Measurements from ENCODE around the gene SLC25A40. TPM values are rescaled to one million over a fixed set of nuclear protein-coding genes. Genes with fewer than 3 reads are reported as not detected.
"Not testable (repeated sequence)": the region's sequence is repeated elsewhere in the genome, so short reads cannot be mapped to it uniquely, and the experiment has no call there.

SLC25A40 gene
- total RNA-seq, 4 donors from 2014 or later = 8.3 to 16.8 (median 9.9) TPM

DNA sequence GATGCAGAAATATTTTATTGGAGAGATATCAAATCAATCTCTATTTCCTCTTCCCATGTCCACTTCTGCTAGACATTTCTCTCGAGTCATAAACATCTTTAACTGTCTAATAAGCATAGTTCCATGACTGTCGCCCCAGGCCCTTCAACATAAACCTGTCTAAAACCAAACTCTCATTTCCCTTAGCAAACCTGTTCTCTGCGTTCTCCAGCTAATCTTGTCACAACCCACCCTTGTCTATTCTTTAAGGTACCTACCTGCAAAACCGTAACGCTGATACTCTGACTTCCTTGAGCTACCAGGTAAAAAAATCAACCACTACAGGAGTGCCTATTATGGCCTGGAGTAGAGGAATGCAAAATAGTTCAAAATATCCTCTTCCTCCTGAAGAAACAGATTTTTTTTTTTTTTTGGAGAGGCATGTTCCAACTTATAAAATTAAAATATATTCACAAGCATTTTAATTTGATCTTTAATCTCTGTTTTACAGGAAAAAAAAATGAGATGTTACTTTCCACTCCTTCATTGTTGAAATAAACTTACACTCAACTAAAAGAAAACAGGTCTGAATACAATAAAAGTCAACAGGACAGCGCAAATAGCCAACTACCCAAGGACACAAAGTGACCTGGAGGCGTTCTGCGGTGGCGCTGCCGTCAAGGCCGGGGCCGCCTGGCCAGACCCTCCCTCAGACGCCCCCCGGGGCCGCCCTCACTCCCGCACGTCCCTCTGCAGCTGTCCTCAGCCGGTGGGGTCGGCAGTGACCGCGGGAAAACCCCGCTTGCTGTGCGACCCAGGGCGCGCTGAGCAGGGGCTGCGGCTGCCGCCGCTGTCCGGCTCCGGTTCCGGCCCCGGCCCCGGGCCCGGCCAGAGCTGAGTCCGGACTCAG is 765 bp downstream of the SLC25A40 start:
- Histone ChIP-seq H3K27me3 (no peaks in the 10 kb centered on the region), H3K27ac (peak overlapping the region; percentile 90 to 98 (median 97)), H3K4me3 (peak overlapping the region; percentile 82 to 97 (median 88)), H3K36me3 (peaks cover 0 to 11% (median 0%) of the 10 kb centered on the region in 3 donors), H3K9me3 (peaks cover 0 to 11% (median 0%) of the 10 kb centered on the region in 3 donors), H3K4me1 (peaks cover 3 to 46% (median 19%) of the 10 kb centered on the region in 3 donors)
- WGBS, 2 donors = 4 to 7% methylated on average over 6 to 10 of the region's 35 CpGs
- TF ChIP-seq, protein P1, sequence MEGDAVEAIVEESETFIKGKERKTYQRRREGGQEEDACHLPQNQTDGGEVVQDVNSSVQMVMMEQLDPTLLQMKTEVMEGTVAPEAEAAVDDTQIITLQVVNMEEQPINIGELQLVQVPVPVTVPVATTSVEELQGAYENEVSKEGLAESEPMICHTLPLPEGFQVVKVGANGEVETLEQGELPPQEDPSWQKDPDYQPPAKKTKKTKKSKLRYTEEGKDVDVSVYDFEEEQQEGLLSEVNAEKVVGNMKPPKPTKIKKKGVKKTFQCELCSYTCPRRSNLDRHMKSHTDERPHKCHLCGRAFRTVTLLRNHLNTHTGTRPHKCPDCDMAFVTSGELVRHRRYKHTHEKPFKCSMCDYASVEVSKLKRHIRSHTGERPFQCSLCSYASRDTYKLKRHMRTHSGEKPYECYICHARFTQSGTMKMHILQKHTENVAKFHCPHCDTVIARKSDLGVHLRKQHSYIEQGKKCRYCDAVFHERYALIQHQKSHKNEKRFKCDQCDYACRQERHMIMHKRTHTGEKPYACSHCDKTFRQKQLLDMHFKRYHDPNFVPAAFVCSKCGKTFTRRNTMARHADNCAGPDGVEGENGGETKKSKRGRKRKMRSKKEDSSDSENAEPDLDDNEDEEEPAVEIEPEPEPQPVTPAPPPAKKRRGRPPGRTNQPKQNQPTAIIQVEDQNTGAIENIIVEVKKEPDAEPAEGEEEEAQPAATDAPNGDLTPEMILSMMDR (IDR thresholded peaks at IDR 0.05) = no peak
- TF ChIP-seq POLR2A (IDR thresholded peaks at IDR 0.05) = no peak
- intact Hi-C loops (cut with DNase I) = no loop called here
- DNase-seq = no peak

GRCh38 chr7:87874066-87874465 is 2.1 kb downstream of the SLC25A40 start:
- Histone ChIP-seq H3K27me3 (no peaks in the 10 kb centered on the region), H3K4me3 (no peak overlapping the region), H3K4me1 (peaks cover 3 to 41% (median 19%) of the 10 kb centered on the region in 3 donors), H3K36me3 (peaks cover 0 to 15% (median 0%) of the 10 kb centered on the region in 3 donors), H3K9me3 (peaks cover 0 to 13% (median 0%) of the 10 kb centered on the region in 3 donors), H3K27ac (no peak overlapping the region)
- DNase-seq = no peak
- intact Hi-C loops (cut with DNase I) = no loop called here
- TF ChIP-seq POLR2A (IDR thresholded peaks at IDR 0.05) = no peak
- TF ChIP-seq, protein P1 (IDR thresholded peaks at IDR 0.05) = no peak
- WGBS, 2 donors = 50 to 77% methylated on average over 4 of the region's 4 CpGs

DNA sequence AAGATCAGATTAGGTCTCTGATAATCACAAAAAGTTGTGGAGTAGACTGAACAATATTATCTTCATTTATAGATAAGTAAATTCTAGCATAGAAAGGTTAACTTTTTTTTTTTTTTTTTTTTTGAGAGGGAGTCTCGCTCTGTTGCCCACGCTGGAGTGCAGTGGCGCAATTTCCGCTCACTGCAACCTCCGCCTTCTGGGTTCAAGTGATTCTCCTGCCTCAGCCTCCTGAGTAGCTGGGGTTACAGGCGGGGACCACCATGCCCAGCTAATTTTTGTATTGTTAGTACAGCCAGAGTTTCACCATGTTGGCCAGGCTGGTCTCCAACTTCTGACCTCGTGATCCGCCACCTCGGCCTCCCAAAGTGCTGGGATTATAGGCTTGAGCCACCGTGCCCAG is 2.8 kb downstream of the SLC25A40 start:
- H3K4me1 ChIP-seq = peaks cover 3 to 33% (median 14%) of the 10 kb centered on the region in 3 donors
- 93 to 97% methylated on average over 10 of the region's 10 CpGs for WGBS, 2 donors
- peak overlapping the region in 1 of 4 donors; percentile 14 for H3K27ac ChIP-seq
- DNase-seq; H3K27me3 ChIP-seq; intact Hi-C loops (cut with DNase I); H3K4me3 ChIP-seq: not testable (repeated sequence)
- peaks cover 0 to 15% (median 0%) of the 10 kb centered on the region in 3 donors for H3K36me3 ChIP-seq
- H3K9me3 ChIP-seq = peaks cover 0 to 13% (median 0%) of the 10 kb centered on the region in 3 donors

DNA sequence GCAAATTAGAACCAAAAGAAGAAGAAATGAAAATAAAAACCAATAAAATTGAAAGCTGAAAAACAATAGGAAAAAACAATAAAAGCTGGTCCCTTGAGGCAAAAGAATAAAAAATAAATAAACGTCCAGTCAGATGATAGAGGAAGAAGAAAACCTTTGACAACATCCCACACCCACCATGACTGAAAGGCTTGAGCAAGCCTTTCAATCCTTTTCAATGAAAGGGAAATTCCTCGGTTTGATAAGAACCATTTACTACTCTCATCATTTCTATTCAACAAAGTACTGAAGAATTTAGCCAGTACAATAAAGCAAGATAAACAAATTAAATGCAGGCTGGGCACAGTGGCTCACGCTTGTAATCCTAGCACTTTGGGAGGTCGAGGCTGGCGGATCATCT is 3.8 kb downstream of the SLC25A40 start:
- H3K36me3 ChIP-seq = peaks cover 0 to 15% (median 0%) of the 10 kb centered on the region in 3 donors
- H3K9me3 ChIP-seq = peaks cover 0 to 16% (median 5%) of the 10 kb centered on the region in 3 donors
- intact Hi-C loops (cut with DNase I) = no loop called here
- TF ChIP-seq, protein P1 (IDR thresholded peaks at IDR 0.05) = no peak
- no peak for TF ChIP-seq POLR2A (IDR thresholded peaks at IDR 0.05)
- H3K27me3 ChIP-seq = no peaks in the 10 kb centered on the region
- DNase-seq = no peak
- no peak overlapping the region for H3K4me3 ChIP-seq
- no peak overlapping the region for H3K27ac ChIP-seq
- H3K4me1 ChIP-seq = peaks cover 0 to 23% (median 14%) of the 10 kb centered on the region in 3 donors
- WGBS, 2 donors = 85 to 88% methylated on average over 5 of the region's 5 CpGs

GRCh38 chr7:87870471-87870870 is 5.7 kb downstream of the SLC25A40 start:
- Histone ChIP-seq H3K27me3 (no peaks in the 10 kb centered on the region), H3K4me3 (no peak overlapping the region), H3K4me1 (peaks cover 0 to 18% (median 14%) of the 10 kb centered on the region in 3 donors), H3K27ac (no peak overlapping the region), H3K36me3 (peaks cover 0 to 30% (median 0%) of the 10 kb centered on the region in 3 donors), H3K9me3 (peaks cover 0 to 32% (median 20%) of the 10 kb centered on the region in 3 donors)
- no peak for DNase-seq
- intact Hi-C loops (cut with DNase I) = no loop called here
- 88 to 100% methylated on average over 4 of the region's 4 CpGs for WGBS, 2 donors
- TF ChIP-seq POLR2A (IDR thresholded peaks at IDR 0.05) = no peak
- TF ChIP-seq, protein P1 (IDR thresholded peaks at IDR 0.05) = no peak

GRCh38 chr7:87866533-87866932 is 9.6 kb downstream of the SLC25A40 start:
- intact Hi-C loops (cut with DNase I); H3K27me3 ChIP-seq; DNase-seq; H3K4me3 ChIP-seq; H3K27ac ChIP-seq; H3K4me1 ChIP-seq: not testable (repeated sequence)
- Histone ChIP-seq H3K36me3 (peaks cover 0 to 35% (median 0%) of the 10 kb centered on the region in 3 donors), H3K9me3 (peaks cover 0 to 36% (median 22%) of the 10 kb centered on the region in 3 donors)
- 89 to 93% methylated on average over 6 of the region's 6 CpGs for WGBS, 2 donors
